HepG2 (cell line): ENCODE measurements around the gene TTC39C. TPM values are rescaled to one million over a fixed set of nuclear protein-coding genes. Genes with fewer than 3 reads are reported as not detected.

Source experiments
- ATAD3A ChIP-seq: sonication (generic); formaldehyde crosslinking; IDR thresholded peaks from 2 replicates; pipeline ENCODE4 v1.4.0; 2020; ENCODE audit warnings: missing genetic modification reagents
- ATF3 ChIP-seq: sonication (generic); formaldehyde crosslinking; IDR thresholded peaks from 2 replicates; pipeline ENCODE4 v1.4.0; 2020; ENCODE audit warnings: missing genetic modification reagents
- E2F5 ChIP-seq: sonication (generic); formaldehyde crosslinking; conservative IDR thresholded peaks from 2 replicates; pipeline ENCODE4 v1.4.0; 2020; ENCODE audit warnings: missing genetic modification reagents
- ETV6 ChIP-seq: sonication (generic); formaldehyde crosslinking; conservative IDR thresholded peaks from 2 replicates; pipeline ENCODE4 v1.4.0; 2020; ENCODE audit warnings: missing genetic modification reagents
- HMG20B ChIP-seq: conservative IDR thresholded peaks from 2 replicates; pipeline ENCODE4 v1.6.1; 2016; ENCODE audit warnings: missing genetic modification reagents, missing compliant biosample characterization
- MXI1 ChIP-seq: IDR thresholded peaks from 3 replicates; pipeline ENCODE4 v1.6.1; 2012; ENCODE audit warnings: low read depth, low read length, inconsistent platforms, borderline replicate concordance
- PHF20 ChIP-seq: sonication (generic); formaldehyde crosslinking; IDR thresholded peaks from 2 replicates; pipeline ENCODE4 v1.5.0; 2020; ENCODE audit warnings: mild to moderate bottlenecking, missing genetic modification reagents
- POLR2G ChIP-seq: fragments of 200-400 bp; formaldehyde crosslinking; IDR thresholded peaks from 2 replicates; pipeline ENCODE4 v1.6.1; 2018; ENCODE audit warnings: mild to moderate bottlenecking, low read depth, low read length, moderate library complexity
- SAFB2 ChIP-seq: sonication (generic); formaldehyde crosslinking; IDR thresholded peaks from 2 replicates; pipeline ENCODE4 v1.5.1; 2020; ENCODE audit warnings: missing genetic modification reagents, low read depth, mild to moderate bottlenecking, borderline replicate concordance
- SRSF1 ChIP-seq: fragments of 200-400 bp; formaldehyde crosslinking; optimal IDR thresholded peaks from 2 replicates; pipeline ENCODE3; 2017; ENCODE audit warnings: mild to moderate bottlenecking, low read depth, low read length, moderate library complexity
- TEAD3 ChIP-seq: optimal IDR thresholded peaks from 2 replicates; pipeline ENCODE3; 2016; ENCODE audit warnings: borderline replicate concordance
- ZBTB7A ChIP-seq: sonication (generic); formaldehyde crosslinking; IDR thresholded peaks from 2 replicates; pipeline ENCODE4 v1.8.0; 2022; ENCODE audit warnings: mild to moderate bottlenecking, missing genetic modification reagents
- ZFP41 ChIP-seq: sonication (generic); formaldehyde crosslinking; IDR thresholded peaks from 2 replicates; pipeline ENCODE4 v1.4.0; 2020; ENCODE audit warnings: mild to moderate bottlenecking, missing genetic modification reagents, borderline replicate concordance
- ZMYM2 ChIP-seq: sonication (generic); formaldehyde crosslinking; IDR thresholded peaks from 2 replicates; pipeline ENCODE4 v1.8.0; 2022; ENCODE audit warnings: mild to moderate bottlenecking, missing genetic modification reagents
- ZNF451 ChIP-seq: sonication (generic); formaldehyde crosslinking; IDR thresholded peaks from 2 replicates; pipeline ENCODE4 v1.5.0; 2020; ENCODE audit warnings: mild to moderate bottlenecking, missing genetic modification reagents
- ZNF572 ChIP-seq: sonication (generic); formaldehyde crosslinking; IDR thresholded peaks from 2 replicates; pipeline ENCODE4 v1.5.1; 2020; ENCODE audit warnings: mild to moderate bottlenecking, missing genetic modification reagents
- ZNF629 ChIP-seq: sonication (generic); formaldehyde crosslinking; conservative IDR thresholded peaks from 2 replicates; pipeline ENCODE4 v1.5.0; 2020; ENCODE audit warnings: missing genetic modification reagents
- ZNF670 ChIP-seq: sonication (generic); formaldehyde crosslinking; IDR thresholded peaks from 2 replicates; pipeline ENCODE4 v1.8.0; 2022; ENCODE audit warnings: mild to moderate bottlenecking, missing genetic modification reagents, borderline replicate concordance
- ZNF777 ChIP-seq: sonication (generic); formaldehyde crosslinking; IDR thresholded peaks from 2 replicates; pipeline ENCODE4 v1.4.0; 2020; ENCODE audit warnings: missing genetic modification reagents
- ZSCAN29 ChIP-seq: sonication (generic); formaldehyde crosslinking; conservative IDR thresholded peaks from 2 replicates; pipeline ENCODE4 v1.4.0; 2020; ENCODE audit warnings: mild to moderate bottlenecking, missing genetic modification reagents
- ZSCAN30 ChIP-seq: sonication (generic); formaldehyde crosslinking; IDR thresholded peaks from 2 replicates; pipeline ENCODE4 v1.5.0; 2020; ENCODE audit warnings: mild to moderate bottlenecking, missing genetic modification reagents
- ZZZ3 ChIP-seq: sonication (generic); formaldehyde crosslinking; IDR thresholded peaks from 2 replicates; pipeline ENCODE4 v1.4.0; 2020; ENCODE audit warnings: missing genetic modification reagents, mild to moderate bottlenecking, borderline replicate concordance
- polyA plus RNA-seq, 8 experiments: library from polyadenylated mRNA; depleted of rRNA in 3 of 8; stranded (reverse) in 7 of 8; unstranded in 1 of 8; fragments of >200 nt; fragmentation: Illumina TruSeq in 4 of 8; extraction: Trizol in 4 of 8; gene quantifications; 2 replicates each; pipeline versions ENCODE4 v1.2.1 to v1.2.3, GENCODE V29; 2011 to 2016; ENCODE audit warnings: low read depth in 4 of 8, missing spikeins in 1 of 8, mixed read lengths in 1 of 8; ENCODE audit not compliant: insufficient read depth in 1 of 8
- total RNA-seq, 5 experiments: library from RNA; depleted of rRNA; stranded (reverse); fragments of >200 nt; fragmentation: Illumina TruSeq; extraction: Trizol; gene quantifications; 2 replicates each; pipeline ENCODE4 v1.2.3, GENCODE V29; 2016; ENCODE audit warnings: low read depth in 1 of 5
- TF ChIP-seq, protein P1 (sequence below), 2 experiments: sonication (generic) in 1 of 2; formaldehyde crosslinking in 1 of 2; IDR thresholded peaks; 2 replicates each; pipeline versions ENCODE4 v1.4.0 to v1.6.1; 2018 to 2020; ENCODE audit warnings: missing genetic modification reagents in 2 of 2, borderline replicate concordance in 1 of 2, low read depth in 1 of 2, mild to moderate bottlenecking in 1 of 2, missing biosample characterization in 1 of 2
- TF ChIP-seq, protein P2 (sequence below): sonication (generic); formaldehyde crosslinking; IDR thresholded peaks from 2 replicates; pipeline ENCODE4 v1.5.0; 2020; ENCODE audit warnings: missing genetic modification reagents, mild to moderate bottlenecking, borderline replicate concordance

TTC39C gene
- total and polyA plus RNA-seq, 2 of the 13 experiments (the other 11 are each of a cell fraction or from before 2014, with no cell fraction given), result 19.1 to 25.9 TPM

- TF ChIP-seq, protein P1, sequence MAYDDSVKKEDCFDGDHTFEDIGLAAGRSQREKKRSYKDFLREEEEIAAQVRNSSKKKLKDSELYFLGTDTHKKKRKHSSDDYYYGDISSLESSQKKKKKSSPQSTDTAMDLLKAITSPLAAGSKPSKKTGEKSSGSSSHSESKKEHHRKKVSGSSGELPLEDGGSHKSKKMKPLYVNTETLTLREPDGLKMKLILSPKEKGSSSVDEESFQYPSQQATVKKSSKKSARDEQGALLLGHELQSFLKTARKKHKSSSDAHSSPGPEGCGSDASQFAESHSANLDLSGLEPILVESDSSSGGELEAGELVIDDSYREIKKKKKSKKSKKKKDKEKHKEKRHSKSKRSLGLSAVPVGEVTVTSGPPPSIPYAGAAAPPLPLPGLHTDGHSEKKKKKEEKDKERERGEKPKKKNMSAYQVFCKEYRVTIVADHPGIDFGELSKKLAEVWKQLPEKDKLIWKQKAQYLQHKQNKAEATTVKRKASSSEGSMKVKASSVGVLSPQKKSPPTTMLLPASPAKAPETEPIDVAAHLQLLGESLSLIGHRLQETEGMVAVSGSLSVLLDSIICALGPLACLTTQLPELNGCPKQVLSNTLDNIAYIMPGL (CRISPR knock-in tag; IDR thresholded peaks at IDR 0.05; ENCODE audit: borderline replicate concordance in 1 of 2, low read depth in 1 of 2), result peak; percentile 64 to 89; a peak in 3 of 4 replicates
- TF ChIP-seq SRSF1, result no peak
- TF ChIP-seq PHF20 (CRISPR knock-in tag), result no peak
- TF ChIP-seq ZBTB7A (CRISPR knock-in tag), result no peak
- no peak for TF ChIP-seq ETV6 (CRISPR knock-in tag)
- no peak for TF ChIP-seq ZNF670 (CRISPR knock-in tag)
- peak; percentile 20; the same call in 1 of the 2 replicates for TF ChIP-seq SAFB2 (CRISPR knock-in tag)
- TF ChIP-seq ZNF572 (CRISPR knock-in tag), result no peak
- TF ChIP-seq, protein P2, sequence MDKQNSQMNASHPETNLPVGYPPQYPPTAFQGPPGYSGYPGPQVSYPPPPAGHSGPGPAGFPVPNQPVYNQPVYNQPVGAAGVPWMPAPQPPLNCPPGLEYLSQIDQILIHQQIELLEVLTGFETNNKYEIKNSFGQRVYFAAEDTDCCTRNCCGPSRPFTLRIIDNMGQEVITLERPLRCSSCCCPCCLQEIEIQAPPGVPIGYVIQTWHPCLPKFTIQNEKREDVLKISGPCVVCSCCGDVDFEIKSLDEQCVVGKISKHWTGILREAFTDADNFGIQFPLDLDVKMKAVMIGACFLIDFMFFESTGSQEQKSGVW (CRISPR knock-in tag), result no peak
- TF ChIP-seq MXI1, result peak; percentile 76; the same call in 1 of the 3 replicates
- peak; percentile 96 for TF ChIP-seq ZMYM2 (CRISPR knock-in tag)
- peak; percentile 37; the same call in 1 of the 2 replicates for TF ChIP-seq ZNF629
- peak; percentile 92 for TF ChIP-seq HMG20B
- TF ChIP-seq ATAD3A (CRISPR knock-in tag), result no peak
- no peak for TF ChIP-seq ZNF777 (CRISPR knock-in tag)
- TF ChIP-seq ZSCAN29 (CRISPR knock-in tag), result 0 out of 2 replicates have a peak, but pooled peaks have one; percentile 55
- no peak for TF ChIP-seq ZFP41 (CRISPR knock-in tag)
- no peak for TF ChIP-seq ZSCAN30 (CRISPR knock-in tag)
- TF ChIP-seq ATF3 (CRISPR knock-in tag), result peak; percentile 83
- no peak for TF ChIP-seq ZNF451
- TF ChIP-seq POLR2G, result no peak
- TF ChIP-seq ZZZ3 (CRISPR knock-in tag), result no peak
- peak; percentile 87 for TF ChIP-seq TEAD3 (CRISPR knock-in tag)
- TF ChIP-seq E2F5 (CRISPR knock-in tag), result no peak
Measured at GRCh38 chr18:24075767-24076597, 61.4 kb downstream of the TTC39C start (continued).
